RKO (cell line): ENCODE data around the gene CHCHD4.
"Not testable (repeated sequence)": the region's sequence is repeated elsewhere in the genome, so short reads cannot be mapped to it uniquely, and the experiment has no call there.

Source experiments
- DNase-seq: peaks from one replicate; pipeline ENCODE4 v3.0.0-alpha.2; 2016; ENCODE audit warnings: low spot score

The CHCHD4 gene

GRCh38 chr3:14119651-14120050 lies 5.0 kb downstream of the CHCHD4 start:
- no peak for DNase-seq

DNA sequence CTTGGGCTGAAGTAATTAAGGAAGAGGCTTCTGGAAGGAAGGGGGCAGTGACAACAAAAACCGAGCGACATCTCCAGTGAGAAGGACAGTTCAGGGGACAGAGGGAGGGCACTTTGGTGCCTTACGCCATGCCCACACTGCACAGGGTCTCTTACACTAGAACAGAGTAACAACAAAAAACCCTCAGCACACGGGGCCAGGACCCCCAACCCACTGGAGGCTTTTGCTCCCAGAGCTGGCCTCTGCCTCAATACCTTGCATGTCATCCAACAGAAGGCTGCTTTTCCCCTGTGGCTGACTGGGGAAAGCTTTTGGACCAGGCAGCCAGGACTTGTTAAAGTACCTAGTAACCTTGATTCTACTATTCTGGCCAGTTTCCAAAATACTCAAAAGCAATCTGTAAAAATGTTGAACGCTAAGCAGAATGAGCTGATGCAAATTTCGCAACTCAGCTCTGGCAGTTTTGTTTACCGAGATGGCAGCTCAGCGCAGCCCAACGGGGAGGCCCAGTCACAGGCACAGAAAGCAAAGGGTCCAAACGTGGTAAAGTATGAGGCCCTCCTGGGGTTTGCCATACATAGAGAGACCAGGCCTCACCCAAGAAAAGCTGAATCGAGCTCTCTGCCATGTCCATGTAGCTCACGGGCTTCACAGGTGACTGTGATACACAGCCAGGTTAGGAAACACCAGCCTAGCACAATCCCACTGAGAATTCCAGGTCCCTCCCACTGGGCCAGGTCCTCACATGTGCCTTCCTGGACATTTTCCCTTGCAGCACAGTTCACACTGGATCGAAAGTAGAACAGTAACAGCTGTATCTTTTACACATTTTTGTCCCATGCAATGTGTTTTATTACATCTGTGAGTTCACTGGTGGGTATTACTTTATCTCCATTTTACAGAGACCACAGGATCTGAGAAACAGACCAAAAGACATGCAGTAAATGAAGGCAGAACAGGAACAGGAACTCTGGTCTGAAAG lies 6.0 kb downstream of the CHCHD4 start:
- DNase-seq: no peak

DNA sequence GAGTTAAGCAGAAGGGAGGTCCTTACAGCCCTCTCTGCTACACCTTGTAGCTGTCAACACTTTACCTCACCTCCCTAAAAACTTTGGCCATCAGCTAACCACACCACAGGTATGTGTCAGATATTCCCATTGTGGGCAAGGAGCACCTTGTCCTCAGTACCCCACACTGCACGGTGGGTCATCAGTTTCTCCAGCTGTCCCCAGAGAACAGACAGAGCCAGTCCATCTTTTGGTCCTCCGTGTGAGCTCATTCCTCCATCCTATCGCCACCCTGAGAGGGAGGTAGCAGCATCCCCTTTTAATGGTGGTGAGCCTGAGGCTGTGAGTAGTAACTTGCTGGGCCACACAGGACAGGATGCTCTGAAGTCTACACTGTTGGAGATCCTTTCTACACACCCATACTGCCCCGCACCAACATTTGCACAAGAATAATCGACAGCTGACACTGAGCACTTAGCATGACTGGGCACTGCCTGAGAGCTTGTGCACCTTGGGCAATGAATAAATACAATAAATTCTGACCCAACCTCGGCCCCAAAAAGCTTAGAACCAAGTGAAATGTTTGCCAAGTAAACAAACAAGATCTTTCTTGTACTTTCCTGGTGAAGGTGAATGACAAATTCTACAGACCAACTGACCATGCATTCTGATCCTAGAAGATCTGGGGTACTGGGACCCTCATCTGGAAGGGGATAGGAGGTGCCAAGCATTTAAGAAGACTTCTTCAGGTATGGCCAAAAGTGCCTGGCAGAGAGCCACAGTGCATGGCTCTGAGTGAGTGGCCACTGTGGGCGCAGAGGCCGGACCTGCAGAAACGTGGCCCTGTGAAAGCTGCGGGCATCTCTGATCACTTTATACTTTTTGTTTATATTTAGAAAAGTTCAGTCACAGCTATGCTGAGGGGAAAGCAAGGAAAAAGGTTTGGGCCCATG lies 6.9 kb downstream of the CHCHD4 start:
- no peak for DNase-seq

DNA sequence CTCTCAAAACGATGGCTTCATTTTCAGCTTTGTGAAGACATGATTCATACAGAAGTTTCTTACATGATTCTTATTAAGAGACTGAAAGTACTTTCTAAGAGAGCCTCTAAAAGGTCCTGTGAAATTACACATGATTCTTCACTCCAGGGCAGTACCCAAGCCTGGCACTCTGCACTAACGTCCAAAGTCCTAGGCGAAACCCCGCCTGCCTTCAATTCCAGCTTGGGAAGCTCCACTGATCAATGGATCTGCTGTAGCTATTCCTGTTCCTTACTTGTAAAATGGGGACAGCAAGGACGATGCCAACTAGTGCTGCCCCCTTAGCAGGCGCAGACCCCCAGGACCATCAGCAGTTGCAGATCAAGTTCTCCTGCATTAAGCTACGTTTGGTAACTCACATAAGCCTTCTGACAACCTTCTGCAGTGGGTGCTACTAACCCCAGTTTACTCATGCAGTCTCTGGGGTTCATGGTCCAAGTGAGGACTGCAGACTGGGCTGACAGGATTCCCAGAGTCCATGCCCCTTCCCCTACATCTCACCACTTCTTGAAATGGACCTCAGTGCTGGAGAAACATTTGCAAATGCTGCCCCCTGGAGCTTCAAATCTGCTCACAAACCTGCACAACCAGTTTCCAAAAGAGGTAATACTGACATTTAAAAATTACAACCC lies 10.6 kb downstream of the CHCHD4 start:
- no peak for DNase-seq

DNA sequence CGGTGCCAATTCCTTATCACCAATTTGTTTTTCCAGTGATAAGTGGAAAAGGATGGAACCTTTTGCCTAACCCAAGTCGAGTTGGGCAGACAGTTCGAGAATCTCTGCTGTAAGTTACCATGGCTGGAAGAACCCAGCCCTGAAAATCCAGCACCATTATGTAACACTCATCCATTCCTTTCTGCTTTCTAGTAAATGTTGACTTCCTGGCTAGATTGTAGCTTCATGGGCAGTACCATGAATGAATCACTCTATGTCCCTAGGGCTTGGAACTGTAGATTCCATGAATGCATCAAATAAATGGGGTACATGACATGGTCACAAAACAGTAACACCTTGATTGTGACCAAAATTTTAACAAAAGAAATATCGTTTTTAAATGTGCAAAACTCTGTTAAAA lies 14.0 kb downstream of the CHCHD4 start:
- no peak for DNase-seq

GRCh38 chr3:14109821-14110220 lies 14.8 kb downstream of the CHCHD4 start:
- DNase-seq: not testable (repeated sequence)

GRCh38 chr3:14097616-14098391 lies 26.9 kb downstream of the CHCHD4 start:
- no peak for DNase-seq

DNA sequence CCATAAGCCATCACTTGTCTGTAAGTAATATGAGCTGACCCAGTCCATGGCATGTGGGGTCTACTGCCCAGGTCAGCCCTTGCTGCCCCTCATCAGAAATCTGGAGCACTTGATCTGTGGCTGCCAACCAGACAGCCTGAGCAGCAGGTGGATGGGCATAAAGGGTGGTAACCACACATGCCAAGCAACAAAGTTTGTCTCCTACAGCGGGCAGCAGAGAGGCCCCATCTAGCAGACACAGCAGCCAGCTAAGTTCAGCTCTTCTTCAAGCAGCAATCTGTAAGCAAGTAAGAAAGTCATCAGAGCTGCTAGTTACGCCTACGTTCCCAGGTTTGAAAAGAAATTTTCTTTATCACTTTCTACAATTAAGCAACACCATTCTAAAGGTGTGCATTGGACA lies 27.9 kb downstream of the CHCHD4 start:
- no peak for DNase-seq

DNA sequence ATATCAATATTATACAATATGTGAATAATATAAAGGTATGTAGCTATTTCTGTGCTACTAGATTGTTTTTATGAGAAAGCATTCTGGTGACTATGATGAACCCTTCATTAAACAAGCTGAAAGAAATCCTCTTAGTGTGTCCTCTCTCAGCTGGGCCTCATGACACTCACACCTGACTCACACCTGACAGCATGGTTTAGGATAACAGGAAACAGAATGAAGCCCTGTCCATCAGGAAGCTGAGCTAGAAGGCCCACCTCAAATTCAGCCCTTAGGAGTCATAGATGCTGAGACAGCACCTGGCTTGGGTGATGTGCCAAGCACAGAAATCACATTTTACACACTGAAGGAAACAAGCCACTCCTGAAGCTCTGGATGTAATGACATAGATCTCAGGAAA lies 30.8 kb downstream of the CHCHD4 start:
- DNase-seq: peak; percentile 27

GRCh38 chr3:14092464-14092863 lies 32.2 kb downstream of the CHCHD4 start:
- no peak for DNase-seq

- not testable (repeated sequence) for DNase-seq
These were observed 32.7 kb downstream of the CHCHD4 start for GRCh38 chr3:14091959-14092358.

- DNase-seq: not testable (repeated sequence)
These were observed 37.2 kb downstream of the CHCHD4 start for GRCh38 chr3:14087461-14087860.

DNA sequence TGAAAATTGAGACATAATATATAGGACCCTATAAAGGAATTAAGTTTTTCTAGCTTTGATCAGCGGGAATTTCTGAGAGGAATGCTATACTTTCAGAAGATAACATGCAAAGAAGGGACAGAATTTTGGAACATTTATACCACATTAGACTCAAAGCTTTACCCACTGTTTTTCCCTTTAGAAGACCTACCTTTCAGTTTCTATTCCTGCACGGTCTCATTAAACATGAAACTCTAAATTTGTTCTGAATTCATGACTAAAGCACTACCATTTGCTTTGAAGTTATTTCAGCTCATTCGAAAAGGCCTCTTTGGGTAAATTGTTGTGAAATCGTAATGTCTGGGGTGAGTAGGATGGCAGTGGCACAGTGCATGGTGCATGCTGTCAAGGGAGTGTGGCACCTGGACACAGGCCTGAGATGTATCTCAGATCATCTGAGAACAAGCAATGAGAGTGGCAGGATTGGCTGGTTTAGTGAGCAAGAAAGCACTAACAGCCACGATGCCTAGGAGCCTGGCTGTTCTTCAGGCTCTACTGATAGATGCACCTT lies 42.5 kb downstream of the CHCHD4 start:
- no peak for DNase-seq

- DNase-seq: peak; percentile 56
These were observed 47.4 kb downstream of the CHCHD4 start for GRCh38 chr3:14077310-14077709.

DNA sequence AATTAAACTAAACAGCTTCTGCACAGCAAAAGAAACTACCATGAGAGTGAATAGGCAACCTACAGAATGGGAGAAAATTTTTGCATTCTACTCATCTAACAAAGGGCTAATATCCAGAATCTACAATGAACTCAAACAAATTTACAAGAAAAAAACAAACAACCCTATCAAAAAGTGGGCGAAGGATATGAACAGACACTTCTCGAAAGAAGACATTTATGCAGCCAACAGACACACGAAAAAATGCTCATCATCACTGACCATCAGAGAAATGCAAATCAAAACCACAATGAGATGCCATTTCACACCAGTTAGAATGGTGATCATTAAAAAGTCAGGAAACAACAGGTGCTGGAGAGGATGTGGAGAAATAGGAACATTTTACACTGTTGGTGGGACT lies 49.4 kb downstream of the CHCHD4 start:
- not testable (repeated sequence) for DNase-seq

DNA sequence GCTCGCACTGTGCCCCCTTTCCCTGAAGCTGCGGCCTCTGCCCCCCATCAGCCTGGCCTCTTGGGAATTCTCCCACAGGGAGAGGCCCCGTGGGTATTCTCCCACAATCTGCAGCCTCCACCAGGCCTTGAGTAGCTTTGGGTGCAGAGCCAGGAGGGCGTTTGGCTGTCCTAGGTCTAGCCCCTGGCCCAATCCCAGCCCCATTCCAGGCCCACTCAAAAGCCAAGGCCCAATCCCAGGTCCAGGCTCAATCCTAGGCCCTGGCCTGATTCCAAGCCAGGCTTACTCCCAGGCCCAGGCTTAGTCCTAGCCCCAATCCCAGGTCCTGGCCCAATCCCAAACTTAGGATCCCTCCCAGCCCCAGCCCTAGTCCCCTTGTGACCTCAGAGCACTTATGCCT lies 59.8 kb downstream of the CHCHD4 start:
- DNase-seq: no peak

DNA sequence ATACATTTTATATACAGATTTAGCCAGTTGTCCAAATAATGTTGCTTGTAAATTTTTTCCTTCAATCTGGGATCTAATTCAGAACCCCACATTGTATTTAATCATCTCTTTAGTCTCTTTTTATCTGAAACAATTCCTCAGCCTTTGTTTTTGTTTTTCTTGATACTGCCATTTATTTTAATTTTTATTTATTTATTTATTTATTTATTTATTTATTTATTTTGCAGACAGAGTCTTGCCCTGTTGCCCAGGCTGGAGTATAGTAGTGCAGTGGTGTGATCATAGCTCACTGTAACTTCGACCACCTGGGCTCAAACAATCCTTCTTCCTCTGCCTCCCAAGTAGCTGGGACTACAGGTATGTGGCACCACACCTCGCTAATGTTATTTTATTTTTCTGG lies 61.5 kb downstream of the CHCHD4 start:
- DNase-seq: no peak
